ENCODE results near the gene OSBP. TPM values are rescaled to one million over a fixed set of nuclear protein-coding genes. Genes with fewer than 3 reads are reported as not detected.
A peak's percentile ranks its signal among the peaks of the same experiment; 100 is the strongest.

OSBP gene
- total and polyA plus RNA-seq, 4 donors = 16.5 to 92.5 (median 36.5) TPM

GRCh38 chr11:59550368-59550841 lies 65.2 kb downstream of the OSBP start:
- no peaks in the 10 kb centered on the region for H3K27me3 ChIP-seq (ENCODE audit: control insufficient read depth in 4 of 4, insufficient read depth in 4 of 4, low read length in 3 of 4)
- no peaks in the 10 kb centered on the region for H3K36me3 ChIP-seq (ENCODE audit: control insufficient read depth in 4 of 4, insufficient read depth in 3 of 4, low read depth in 1 of 4, low read length in 3 of 4)
- peak overlapping the region; percentile 56 to 62 (median 56) for H3K4me3 ChIP-seq (ENCODE audit: low read depth in 1 of 3, low read length in 3 of 3)
- no peaks in the 10 kb centered on the region for H3K9me3 ChIP-seq (ENCODE audit: control insufficient read depth in 4 of 4, low read length in 3 of 4)
- TF ChIP-seq FOXA1 (IDR thresholded peaks at IDR 0.05) (no peak), JUND (IDR thresholded peaks at IDR 0.05) (peak; percentile 6 to 50), ZBTB33 (IDR thresholded peaks at IDR 0.05) (no peak), HNF4G (IDR thresholded peaks at IDR 0.05) (no peak), CTCF (IDR thresholded peaks at IDR 0.05; ENCODE audit: low read depth, low read length, missing input control) (peak; percentile 34), TAF1 (conservative IDR thresholded peaks at IDR 0.05) (no peak), YY1 (IDR thresholded peaks at IDR 0.05) (peak; percentile 27), RAD21 (IDR thresholded peaks at IDR 0.05) (peak; percentile 29 to 53), RXRA (IDR thresholded peaks at IDR 0.05) (peak; percentile 28 to 49), EGR1 (IDR thresholded peaks at IDR 0.05; ENCODE audit: low read depth in 2 of 2) (peak in 1 of 2 donors; percentile 44), GABPA (IDR thresholded peaks at IDR 0.05 in 1 of 2, conservative IDR thresholded peaks at IDR 0.05 in 1 of 2) (no peak), SP1 (IDR thresholded peaks at IDR 0.05) (no peak), HNF4A (conservative IDR thresholded peaks at IDR 0.05) (peak; percentile 19 to 47), NR2F2 (IDR thresholded peaks at IDR 0.05) (no peak), FOXA2 (IDR thresholded peaks at IDR 0.05) (no peak)
- TF ChIP-seq, protein P1, sequence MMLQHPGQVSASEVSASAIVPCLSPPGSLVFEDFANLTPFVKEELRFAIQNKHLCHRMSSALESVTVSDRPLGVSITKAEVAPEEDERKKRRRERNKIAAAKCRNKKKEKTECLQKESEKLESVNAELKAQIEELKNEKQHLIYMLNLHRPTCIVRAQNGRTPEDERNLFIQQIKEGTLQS (IDR thresholded peaks at IDR 0.05) = peak; percentile 99
- TF ChIP-seq, protein P2, sequence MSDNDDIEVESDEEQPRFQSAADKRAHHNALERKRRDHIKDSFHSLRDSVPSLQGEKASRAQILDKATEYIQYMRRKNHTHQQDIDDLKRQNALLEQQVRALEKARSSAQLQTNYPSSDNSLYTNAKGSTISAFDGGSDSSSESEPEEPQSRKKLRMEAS (IDR thresholded peaks at IDR 0.05) = peak; percentile 6
- TF ChIP-seq, protein P3, sequence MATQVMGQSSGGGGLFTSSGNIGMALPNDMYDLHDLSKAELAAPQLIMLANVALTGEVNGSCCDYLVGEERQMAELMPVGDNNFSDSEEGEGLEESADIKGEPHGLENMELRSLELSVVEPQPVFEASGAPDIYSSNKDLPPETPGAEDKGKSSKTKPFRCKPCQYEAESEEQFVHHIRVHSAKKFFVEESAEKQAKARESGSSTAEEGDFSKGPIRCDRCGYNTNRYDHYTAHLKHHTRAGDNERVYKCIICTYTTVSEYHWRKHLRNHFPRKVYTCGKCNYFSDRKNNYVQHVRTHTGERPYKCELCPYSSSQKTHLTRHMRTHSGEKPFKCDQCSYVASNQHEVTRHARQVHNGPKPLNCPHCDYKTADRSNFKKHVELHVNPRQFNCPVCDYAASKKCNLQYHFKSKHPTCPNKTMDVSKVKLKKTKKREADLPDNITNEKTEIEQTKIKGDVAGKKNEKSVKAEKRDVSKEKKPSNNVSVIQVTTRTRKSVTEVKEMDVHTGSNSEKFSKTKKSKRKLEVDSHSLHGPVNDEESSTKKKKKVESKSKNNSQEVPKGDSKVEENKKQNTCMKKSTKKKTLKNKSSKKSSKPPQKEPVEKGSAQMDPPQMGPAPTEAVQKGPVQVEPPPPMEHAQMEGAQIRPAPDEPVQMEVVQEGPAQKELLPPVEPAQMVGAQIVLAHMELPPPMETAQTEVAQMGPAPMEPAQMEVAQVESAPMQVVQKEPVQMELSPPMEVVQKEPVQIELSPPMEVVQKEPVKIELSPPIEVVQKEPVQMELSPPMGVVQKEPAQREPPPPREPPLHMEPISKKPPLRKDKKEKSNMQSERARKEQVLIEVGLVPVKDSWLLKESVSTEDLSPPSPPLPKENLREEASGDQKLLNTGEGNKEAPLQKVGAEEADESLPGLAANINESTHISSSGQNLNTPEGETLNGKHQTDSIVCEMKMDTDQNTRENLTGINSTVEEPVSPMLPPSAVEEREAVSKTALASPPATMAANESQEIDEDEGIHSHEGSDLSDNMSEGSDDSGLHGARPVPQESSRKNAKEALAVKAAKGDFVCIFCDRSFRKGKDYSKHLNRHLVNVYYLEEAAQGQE (IDR thresholded peaks at IDR 0.05) = no peak
- H3K27ac ChIP-seq (ENCODE audit: low read depth in 1 of 2, low read length in 2 of 2) = peak overlapping the region; percentile 73 to 74
- peaks cover 0 to 16% (median 8%) of the 10 kb centered on the region in 4 donors for H3K4me1 ChIP-seq (ENCODE audit: control insufficient read depth in 4 of 4, insufficient read depth in 4 of 4, low read length in 3 of 4)
- peak overlapping the region; percentile 30 to 60 for H3K9ac ChIP-seq (ENCODE audit: low read depth in 1 of 2, low read length in 2 of 2)
- peak; percentile 82 for DNase-seq (ENCODE audit: low spot score)
- under 1% methylated on average over 31 of the region's 31 CpGs for WGBS
